Measurements from ENCODE around the gene TMEM250.
"Not testable (repeated sequence)": the region's sequence is repeated elsewhere in the genome, so short reads cannot be mapped to it uniquely, and the experiment has no call there.

Gene TMEM250

DNA sequence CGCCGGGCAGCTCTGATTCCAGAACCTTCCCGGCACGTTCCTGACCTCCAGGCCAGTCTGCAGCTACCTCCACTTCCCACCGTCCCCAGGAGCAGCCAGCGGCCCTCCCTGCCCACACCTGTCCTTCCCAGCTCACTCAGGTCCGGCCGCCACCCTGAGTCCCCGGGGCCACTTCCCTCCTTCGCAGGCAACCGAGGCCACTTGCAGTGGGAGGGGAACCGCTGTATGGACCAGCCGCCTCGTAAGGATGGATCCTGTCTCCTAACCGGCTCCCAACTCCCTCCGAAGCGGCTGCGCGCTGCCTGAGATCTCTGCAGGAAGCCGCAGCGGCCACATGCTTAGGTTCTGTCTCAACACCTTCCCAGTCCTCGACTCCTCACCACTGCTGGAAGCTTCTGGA is 7.5 kb downstream of the TMEM250 start:
- DNase-seq (ENCODE audit: low spot score): no peak

DNA sequence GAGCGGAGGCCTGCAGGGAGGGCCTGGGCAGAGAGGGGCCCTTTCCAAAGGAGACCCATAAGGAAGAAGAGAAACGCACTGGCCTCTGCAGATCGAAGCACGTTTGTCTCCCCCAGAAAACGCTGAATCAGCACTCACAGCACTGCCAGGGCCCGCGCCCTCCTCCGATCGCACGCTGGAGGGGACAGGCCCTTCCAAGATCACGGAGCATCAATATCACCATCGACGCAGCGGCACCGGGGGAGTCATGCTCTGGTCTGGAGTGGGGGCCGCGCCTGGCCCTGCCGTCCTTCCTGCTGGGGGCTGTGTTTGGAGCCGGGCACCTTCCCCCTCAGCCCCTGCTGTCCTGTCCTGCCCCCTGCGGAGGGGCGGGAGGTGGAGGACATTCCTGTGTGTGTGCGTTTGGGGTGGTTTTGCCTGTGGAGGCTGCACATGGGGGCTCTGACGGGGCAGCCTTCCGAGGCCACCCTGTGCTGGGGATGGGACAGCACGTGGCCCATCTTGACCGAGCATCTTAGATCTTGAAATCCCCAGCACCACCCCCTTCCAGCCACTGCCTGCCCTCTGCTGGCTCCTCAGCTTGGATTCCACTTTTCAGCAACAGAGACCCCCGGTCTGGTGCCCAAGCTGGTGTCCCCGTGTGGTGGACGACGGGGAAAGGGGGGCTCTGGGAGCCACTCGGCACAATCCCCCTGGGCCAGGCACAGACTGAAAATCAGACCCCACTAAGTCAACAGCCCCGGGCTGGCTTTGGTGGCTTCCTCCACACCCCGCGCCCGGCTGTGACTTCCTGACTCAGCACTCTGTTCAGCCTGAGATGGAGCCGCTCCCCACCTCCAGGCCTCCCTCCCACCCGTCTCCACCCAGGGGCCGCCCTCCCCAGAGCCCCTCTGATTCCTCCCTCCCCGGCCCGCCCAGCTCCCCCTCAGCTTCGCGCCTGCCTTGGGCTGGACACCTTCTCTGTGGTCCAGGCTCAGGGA is 8.3 kb downstream of the TMEM250 start:
- DNase-seq (ENCODE audit: low spot score): no peak

DNA sequence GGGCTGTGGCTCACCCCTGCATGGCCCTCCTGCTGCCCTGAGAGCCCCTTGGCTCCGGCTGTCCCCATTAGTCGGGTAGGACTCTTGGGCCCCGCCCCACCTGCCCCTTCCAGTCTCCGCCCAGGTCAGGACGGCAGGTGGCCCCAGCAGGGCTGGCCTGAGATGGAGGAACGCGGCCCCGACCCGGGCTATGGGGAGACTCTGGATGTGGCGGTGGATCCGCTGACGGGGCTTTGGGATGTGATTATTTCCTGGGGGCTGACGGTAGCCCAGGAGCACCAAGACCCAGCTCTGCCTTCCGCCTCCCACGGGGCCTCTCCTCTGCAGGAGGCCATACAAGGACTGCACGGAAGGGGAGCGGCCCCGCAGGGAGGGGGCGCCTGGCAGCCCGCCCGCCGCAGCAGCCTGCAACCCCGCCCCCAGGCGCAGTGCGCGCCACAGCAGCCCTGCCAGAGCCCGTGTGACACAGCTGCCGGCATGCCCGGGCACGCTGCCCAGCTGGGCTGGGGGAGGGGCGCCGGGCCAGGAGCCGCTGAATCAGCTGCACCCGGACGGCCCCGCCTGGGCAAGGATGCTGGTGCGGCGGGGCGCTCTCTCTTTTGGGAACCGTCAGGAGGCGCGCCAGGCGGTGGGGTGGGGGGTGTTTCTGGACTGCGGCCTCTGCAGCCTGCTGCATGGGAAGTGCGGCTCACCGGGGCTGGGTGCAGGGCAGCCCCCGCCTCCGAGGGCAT is 9.2 kb downstream of the TMEM250 start:
- DNase-seq (ENCODE audit: low spot score): peak; percentile 96

DNA sequence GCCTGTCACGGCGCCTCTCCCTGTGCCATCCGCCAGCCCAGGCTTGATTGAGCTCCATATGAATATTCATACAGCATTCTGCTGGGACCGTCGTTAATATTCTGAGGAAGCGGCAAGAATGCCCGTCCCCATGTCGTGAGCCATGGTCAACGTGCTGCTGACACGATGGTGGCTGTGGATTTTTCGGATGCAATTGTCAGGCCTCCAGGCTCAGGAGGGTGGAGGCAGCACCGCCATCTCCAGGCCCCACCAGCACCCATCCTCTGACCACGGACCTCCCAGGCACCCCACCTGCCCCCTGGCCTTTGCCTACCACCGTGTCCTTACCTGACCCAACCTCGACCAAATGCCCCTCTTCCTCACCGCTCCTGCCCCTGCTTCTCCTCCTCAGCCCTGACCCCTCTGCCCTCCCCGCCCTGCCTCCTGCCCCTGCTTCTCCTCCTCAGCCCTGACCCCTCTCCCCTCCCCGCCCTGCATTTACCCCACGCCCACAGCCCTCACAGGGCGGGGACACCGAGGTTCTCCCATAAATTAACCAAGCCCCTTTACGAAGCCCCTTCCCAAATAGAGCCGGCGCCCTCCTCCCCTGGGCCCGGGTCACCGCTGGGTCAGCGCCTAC is 9.9 kb downstream of the TMEM250 start:
- DNase-seq (ENCODE audit: low spot score): no peak

DNA sequence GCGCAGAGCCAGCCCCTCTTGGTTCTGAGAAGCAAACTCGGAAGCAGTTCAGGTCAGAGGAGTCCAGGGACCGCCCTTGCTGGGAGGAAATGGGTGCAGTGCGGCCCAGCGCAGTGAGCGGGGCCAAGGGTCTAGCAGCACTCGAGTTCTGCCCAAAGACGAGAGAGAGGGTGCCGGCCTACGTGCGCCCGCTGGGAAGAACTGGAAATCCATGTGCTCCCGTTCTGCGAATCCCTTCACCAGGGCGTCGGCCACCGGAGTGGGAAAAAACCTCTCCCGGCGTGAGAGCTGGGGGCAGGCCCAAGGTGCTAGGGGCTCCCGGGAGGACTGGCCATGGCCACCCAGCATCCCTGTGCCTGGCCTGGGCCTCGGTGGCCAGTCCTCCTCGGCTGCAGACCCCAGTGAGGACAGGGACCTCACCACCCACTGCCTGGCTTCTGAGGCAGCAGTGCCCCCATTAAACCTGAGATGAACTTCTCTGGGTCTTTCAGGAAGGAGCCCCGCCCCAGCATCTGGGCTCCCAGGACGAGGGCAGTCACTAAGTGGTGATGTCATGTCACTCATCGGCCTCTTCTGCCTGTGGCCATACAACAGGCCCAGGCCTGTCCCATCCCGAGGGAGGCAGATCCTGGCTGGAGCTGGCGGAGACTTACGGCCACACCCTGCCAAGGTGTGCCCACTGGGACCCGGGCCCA is 10.6 kb downstream of the TMEM250 start:
- DNase-seq (ENCODE audit: low spot score): no peak

DNA sequence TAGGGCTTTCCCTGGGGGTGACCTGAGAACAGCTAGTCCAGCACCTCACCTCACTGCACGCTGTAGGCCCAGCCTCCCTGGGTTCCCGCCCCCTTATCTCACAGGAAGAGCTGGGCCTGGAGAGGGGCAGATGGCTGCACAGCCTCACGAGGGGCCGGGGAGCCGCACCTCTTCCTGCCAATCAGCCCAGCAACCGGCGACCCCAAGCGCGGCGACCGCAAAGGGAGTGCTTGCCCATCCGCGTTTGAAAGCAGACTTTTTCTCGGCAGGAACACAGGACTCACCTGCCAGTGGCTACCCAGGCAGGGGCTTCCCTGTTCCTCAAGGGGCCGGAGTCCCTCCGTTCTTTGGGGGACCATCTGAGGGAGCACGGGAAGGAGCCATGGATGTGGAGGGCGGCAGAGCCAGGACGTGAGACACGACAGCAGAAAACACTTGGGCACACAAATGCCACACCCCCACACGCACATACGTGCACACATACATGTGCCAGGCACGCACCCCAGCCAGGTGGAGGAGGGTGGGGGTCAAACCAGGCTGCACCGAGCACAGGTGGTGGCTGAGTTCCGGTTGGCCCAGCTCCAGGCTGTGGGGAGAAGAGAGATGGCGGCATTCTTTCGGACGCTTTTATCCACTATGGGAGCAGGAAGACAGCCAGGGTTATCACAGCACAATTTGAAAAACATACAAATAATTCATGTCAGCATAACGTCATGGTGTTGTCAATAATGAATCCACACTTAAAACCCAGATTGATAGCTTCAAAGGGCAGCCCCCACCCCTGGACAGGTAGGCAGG is 11.3 kb downstream of the TMEM250 start:
- DNase-seq (ENCODE audit: low spot score): no peak

DNA sequence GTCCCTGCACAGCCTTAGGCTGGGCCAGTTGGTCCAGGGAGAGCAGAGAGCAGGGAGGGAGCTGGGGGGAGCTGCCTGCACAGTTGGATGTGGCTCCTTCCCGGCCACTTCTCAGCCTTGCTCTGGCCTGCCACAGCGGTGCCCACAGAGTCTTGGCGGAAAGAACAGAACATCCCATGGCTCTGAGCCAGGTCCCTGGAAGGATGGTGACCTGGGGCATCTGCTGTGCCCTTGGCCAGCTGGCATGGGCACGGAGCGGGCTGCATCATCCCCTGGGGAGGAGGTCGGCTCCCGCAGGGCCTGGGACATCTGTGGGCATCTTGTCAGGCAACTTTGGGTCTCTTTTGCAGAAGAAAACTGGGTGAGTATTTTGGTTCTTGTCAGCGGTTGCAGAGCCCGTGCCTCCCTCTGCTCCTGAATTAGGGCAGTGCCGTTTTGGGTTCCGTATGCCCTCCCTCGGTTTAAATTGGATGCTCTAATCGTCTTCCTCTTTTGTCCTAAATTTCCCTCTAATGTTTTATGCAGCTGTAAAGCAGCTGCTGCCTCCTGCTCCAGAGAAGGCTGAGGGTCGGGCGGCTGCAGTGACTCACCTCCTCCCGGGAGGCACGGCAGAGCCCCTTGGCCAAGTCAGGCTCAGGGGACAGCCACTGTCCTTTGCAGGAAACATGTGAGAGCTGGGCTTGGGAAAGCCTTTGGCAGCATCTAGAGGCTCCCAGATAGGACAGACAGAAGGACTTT is 13.1 kb downstream of the TMEM250 start:
- peak; percentile 76 for DNase-seq (ENCODE audit: low spot score)

DNA sequence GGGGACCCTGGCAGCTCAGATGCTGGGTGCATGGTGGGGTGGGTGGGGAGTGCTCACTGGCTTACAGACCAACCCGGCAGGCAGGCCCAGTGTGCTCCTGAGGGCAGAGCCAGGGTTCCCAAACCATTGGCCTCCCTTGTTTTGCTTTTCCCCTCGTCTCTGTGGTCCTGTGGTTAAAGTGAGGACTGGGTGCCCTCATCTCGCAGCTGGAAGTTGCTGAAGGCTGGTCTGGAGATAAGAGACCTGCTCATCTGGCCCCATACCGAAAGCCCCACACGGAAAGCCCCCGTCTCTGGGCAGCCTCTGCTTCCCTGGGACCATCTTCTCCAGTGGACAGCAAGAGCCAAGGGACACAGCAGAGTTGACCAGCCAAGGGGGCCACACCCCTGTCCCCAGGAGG is 13.8 kb downstream of the TMEM250 start:
- no peak for DNase-seq (ENCODE audit: low spot score)

DNA sequence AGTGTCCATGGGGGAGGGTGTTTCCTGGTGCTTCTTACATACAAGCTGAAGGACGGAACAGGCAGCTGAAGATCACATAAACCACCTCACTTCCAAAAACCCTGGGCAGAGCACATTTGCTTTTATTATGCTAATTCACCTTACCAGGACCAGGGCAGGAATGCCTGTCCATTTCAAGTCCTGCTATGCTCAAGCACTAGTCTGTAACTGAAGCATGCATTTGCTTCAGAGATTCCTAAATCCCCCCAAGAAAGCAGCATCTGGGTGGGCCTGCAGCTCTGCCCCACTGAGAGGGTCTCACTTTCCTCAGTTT is 14.2 kb downstream of the TMEM250 start:
- no peak for DNase-seq (ENCODE audit: low spot score)

DNA sequence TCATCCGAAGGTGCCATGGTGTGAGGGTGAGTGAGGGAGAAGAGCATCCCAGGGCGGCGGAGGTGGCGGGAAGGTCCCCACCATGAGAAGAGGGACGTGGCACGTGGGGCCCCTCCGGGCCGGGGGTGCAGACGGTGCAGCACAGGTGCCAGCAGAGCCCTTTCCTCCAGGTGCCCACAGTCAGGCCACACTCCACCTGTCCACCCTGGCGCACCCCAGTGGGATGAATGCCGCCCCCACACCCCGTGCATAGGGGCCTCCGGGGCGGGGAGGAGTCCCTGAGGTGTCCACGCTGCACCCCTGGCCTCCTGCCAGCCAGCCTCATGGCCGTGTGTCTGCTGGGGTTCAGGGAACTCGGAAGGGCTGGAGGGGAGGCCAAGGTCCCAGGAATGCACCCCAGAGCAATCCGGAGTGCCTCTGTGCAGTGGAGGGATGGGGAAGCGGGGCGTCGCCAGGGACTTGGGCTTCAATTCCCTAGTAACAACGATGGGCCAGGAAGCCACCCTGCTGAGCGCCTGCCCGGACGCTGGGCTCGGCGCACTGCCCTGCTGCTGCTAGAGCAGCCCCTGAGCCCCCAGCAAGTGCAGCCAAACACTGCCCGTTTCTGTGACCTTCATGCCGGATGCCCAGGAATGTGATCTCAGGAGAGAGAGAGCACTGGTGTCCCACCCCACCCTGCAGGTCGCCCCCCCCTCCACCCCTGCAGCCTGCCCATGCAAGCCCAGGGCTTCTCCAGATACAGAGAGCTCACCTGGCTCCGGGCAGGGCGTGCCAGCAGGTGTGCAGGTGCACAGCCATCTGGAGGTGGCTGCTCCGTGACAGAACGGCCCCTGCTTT is 14.8 kb downstream of the TMEM250 start:
- DNase-seq (ENCODE audit: low spot score): no peak

DNA sequence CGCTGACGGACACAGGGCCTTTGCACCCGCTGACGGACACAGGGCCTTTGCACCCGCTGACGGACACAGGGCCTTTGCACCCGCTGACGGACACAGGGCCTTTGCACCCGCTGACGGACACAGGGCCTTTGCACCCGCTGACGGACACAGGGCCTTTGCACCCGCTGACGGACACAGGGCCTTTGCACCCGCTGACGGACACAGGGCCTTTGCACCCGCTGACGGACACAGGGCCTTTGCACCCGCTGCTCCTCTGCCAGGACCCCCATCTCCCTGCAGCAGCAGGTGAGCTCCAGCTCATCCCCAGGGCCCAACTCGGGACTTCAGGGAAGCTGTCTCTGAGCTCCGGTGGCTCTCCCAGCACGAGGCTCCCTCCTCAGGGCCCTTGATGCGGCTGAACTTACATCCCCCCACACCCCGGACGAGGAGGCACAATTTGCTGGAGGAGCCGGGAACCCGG is 17.0 kb downstream of the TMEM250 start:
- not testable (repeated sequence) for DNase-seq (ENCODE audit: low spot score)

DNA sequence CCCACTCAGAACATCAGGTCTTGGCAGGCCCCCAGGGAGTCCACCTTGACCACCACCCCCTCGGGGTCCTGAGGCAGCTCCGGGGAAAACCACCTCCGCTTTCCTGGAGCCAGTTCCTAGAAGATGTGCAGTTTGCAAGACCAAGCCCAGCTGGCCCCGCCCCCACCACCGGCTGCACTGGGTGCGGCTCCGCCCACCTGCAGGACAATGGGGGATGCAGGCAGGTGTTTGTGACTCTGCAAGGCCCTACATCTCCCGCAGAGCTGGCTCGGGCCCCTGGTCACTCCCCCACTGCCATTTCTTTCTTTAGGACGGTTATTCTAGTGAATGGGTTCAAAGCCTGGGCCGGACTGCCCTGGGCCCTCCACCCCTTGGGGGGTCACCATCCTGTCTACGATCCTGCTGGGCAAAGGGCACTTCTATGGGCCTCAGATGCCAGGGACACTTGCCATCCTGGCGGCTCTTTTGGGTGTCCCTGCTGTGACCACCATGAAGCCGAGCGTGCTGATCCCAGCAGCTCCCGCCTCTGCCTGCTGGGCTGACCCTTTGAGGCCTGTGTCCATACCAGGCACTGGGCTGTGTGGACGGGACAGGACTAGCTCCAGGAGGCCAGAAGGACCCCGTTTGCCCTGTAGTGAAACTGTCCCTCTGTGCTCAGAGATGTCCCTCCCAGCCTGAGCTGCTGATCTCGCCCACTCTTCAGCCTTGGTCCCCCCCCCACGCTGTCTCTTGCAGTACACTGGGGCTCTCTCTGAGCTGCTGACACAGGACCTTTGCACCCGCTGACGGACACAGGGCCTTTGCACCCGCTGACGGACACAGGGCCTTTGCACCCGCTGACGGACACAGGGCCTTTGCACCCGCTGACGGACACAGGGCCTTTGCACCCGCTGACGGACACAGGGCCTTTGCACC is 17.7 kb downstream of the TMEM250 start:
- DNase-seq (ENCODE audit: low spot score): no peak

DNA sequence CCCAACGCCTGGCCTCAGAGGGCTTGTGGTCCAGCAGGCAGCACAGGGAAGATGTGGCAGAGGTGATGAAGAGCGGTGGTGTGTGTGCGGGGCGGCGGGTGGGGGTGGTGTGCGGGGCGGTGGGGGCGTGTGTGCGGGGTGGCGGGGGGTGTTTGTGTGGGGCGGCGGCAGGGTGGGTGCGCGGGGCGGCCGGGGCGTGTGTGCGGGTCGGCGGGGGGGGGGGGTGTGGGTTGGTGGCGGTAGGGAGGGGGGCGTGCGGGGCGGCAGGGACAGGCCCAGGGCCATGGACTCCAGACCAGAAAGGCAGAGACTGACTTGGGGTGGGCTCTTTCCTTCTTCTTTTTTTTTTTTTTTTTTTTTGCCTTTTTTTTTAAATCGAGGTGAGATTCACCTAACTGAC is 19.1 kb downstream of the TMEM250 start:
- DNase-seq (ENCODE audit: low spot score): no peak

DNA sequence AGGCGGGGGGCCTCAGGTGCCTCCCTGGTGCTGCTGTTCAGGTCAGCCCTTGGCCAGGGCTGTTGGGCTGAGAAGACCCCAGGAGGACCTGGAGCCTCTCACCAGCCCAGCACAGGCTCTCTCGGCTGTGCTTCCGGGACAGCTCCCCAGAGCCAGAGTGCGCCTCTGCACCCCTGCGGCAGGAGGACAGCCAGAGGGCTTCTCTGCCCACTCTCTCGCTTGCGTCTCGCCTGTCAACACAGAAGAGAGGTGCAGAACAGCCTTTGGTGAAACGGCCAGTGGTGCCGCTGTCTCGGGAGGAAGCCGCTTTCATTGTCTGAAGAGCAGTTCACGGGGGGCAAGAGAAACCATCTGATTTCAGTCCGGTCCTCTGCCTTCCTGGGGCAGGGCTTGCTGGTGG is 19.8 kb downstream of the TMEM250 start:
- peak; percentile 41 for DNase-seq (ENCODE audit: low spot score)

DNA sequence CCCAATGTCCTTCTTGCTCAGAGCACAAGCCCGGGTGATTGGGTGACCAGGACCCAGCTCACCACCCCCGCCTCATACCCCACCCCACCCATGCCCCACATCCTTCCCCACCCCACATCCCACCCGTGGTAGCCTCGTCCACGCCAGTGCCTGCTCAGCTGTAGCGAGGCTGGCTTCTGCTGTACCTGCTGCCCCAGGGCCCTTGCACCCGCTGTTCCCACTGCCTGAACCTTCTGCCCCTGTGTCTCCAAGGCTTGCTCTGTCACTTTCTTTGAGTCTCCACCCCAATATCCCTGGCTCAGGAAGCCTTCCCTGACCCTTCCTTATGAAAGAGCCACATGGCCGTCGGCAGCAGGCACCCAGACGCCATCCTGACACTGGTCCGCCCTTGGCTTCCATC is 20.5 kb downstream of the TMEM250 start:
- DNase-seq (ENCODE audit: low spot score): no peak

DNA sequence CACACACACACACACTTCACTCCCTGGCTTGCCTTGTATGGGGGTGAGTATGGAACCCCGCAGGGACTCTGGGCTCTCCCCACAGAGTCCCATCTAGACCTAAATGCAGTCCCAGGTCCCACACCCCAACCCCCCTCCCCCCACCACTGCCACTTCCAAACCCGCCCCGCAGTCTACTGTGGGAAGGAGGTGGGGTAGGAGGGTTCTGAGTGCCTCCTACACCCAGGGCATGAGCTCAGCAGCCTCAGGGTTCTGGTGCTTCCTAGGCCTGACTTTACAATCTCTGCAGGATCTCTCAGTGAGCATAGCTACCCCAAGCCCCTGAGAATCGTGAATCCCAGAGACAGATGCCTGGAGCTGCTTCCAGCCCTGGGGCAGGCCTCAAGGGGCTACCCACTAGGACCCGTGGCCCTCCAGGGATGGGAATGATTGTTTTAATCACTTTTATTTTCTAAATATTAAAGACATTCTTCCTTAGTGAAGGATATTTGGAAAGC is 22.1 kb downstream of the TMEM250 start:
- DNase-seq (ENCODE audit: low spot score): no peak

DNA sequence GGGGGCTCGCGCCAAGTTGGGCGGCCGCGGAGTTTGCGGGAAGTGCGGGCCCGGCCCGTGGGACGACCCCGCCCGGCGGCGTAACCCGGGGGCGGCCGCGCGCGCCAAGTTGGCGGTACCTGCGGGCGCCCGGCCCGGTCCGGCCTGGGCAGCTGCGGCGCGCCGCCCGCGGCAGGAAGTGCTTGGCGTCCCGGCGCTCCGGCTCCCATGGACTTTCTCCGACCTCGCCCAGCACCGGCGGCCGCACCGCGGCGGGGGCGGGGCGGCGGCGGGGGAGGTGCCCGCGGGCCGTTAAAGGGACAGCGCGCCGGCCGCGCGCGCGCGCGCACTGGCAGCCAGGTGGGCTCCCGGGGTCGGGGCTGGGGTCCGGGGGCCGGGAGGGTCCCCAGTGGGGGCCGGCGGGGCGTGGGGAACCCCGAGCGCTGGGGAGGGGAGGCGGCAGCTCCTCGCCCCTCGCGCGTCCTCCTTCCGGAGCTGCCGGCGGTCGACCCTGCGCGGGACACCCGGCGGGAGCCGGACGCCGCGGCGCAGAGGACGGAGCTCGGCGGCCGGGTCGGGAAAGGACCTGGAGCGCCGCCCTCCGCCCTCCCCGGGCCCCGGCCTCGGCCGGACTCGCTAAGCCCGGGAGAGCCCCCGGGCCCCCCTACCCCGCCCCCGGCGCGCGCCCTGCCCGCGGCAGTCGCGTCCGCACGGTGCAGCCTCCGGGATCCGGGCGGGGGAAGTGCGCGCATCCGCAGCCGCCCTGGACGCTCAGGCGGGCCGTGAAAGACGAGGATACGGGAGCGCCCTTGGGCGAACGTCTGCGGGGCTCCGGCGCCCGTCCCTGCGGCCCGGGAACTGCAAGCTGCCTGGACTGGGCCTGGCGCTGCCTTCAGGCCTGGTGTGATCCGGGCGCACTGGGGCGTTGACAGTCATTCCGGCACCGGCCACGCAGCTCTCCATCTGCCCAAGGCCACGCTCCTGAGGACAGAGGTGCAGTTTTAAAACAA is 23.3 kb downstream of the TMEM250 start, which contains the start of gene NACC2:
Gene NACC2 (minus strand): TSS at position 220 of the 989 bp plus-strand sequence. CDS start 44,768 bp downstream, outside the sequence.
- peak; percentile 83 for DNase-seq (ENCODE audit: low spot score)
